GM19351 (cell line): Measurements from ENCODE around the gene CUL1.

Experiments
- ATAC-seq: cut with Tn5 transposase; IDR thresholded peaks from one replicate; pipeline ENCODE4 v1.9.1; 2021; ENCODE audit warnings: mild to moderate bottlenecking, moderate library complexity; ENCODE audit not compliant: unreplicated experiment

The CUL1 gene

GRCh38 chr7:148847815-148848734 is 149.4 kb downstream of the CUL1 start:
- no peak for ATAC-seq

GRCh38 chr7:148849393-148850098 is 150.8 kb downstream of the CUL1 start:
- no peak for ATAC-seq

GRCh38 chr7:148850564-148850963 is 151.9 kb downstream of the CUL1 start:
- no peak for ATAC-seq
